A673 (cell line): ENCODE measurements around the gene PRXL2A.

Experiments
- EZH2 ChIP-seq: fragments of 200-600 bp; sonication (generic); IDR thresholded peaks from 2 replicates; pipeline ENCODE4 v1.6.1; 2017; ENCODE audit warnings: borderline replicate concordance, low read depth, mild to moderate bottlenecking, mixed read lengths, antibody characterized with exemption, low read length; ENCODE audit not compliant: poor library complexity, severe bottlenecking
- TF ChIP-seq, protein P1 (sequence below): fragments of 300-800, 200-600 bp; sonication (generic); conservative IDR thresholded peaks from 2 replicates; pipeline ENCODE4 v1.5.1; 2017; ENCODE audit warnings: low read depth, mild to moderate bottlenecking, antibody characterized with exemption, low read length, moderate library complexity, mixed read lengths

DNA sequence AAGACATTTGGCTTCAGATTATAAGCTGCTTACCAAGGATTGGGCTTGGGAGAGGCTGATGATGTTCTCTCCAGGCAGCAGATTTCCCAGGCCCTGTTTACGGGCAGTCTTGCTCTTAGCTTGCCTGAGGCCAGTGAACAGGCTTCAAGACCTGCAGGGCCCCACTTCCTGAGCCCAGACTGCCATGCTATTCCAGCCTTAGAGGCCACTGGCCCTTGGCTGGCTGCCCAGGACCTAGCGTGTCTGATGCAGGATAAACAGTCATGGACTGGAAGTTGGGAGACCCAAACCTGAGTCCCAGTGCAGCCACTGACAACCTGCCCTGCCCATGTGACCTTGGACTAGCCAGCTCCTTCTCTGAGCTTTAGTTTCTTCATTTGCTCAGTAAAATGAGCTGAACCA lies 2.9 kb downstream of the PRXL2A start:
- TF ChIP-seq, protein P1, sequence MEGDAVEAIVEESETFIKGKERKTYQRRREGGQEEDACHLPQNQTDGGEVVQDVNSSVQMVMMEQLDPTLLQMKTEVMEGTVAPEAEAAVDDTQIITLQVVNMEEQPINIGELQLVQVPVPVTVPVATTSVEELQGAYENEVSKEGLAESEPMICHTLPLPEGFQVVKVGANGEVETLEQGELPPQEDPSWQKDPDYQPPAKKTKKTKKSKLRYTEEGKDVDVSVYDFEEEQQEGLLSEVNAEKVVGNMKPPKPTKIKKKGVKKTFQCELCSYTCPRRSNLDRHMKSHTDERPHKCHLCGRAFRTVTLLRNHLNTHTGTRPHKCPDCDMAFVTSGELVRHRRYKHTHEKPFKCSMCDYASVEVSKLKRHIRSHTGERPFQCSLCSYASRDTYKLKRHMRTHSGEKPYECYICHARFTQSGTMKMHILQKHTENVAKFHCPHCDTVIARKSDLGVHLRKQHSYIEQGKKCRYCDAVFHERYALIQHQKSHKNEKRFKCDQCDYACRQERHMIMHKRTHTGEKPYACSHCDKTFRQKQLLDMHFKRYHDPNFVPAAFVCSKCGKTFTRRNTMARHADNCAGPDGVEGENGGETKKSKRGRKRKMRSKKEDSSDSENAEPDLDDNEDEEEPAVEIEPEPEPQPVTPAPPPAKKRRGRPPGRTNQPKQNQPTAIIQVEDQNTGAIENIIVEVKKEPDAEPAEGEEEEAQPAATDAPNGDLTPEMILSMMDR = no peak
- TF ChIP-seq EZH2 = no peak
